Stomach smooth muscle (tissue), 2 donors: ENCODE measurements around the gene NEK7.

ENCODE experiments used
- H3K27ac ChIP-seq: one replicate; pipeline ENCODE4 v1.7.0; 2013; ENCODE audit warnings: mild to moderate bottlenecking, low read length, inconsistent platforms
- H3K27me3 ChIP-seq, 2 donors: one replicate each; pipeline ENCODE4 v1.7.0; 2013; ENCODE audit warnings: low read length in 2 of 2; ENCODE audit not compliant: insufficient read depth in 2 of 2, control insufficient read depth in 1 of 2
- H3K36me3 ChIP-seq, 2 donors: one replicate each; pipeline ENCODE4 v1.7.0; 2013; ENCODE audit warnings: low read length in 2 of 2; ENCODE audit not compliant: control insufficient read depth in 2 of 2, insufficient read depth in 2 of 2
- H3K4me1 ChIP-seq: one replicate; pipeline ENCODE4 v1.7.0; 2013; ENCODE audit warnings: low read length; ENCODE audit not compliant: control insufficient read depth, insufficient read depth
- H3K4me3 ChIP-seq, 2 donors: one replicate each; pipeline ENCODE4 v1.7.0; 2013; ENCODE audit warnings: low read length in 2 of 2
- H3K9ac ChIP-seq, 2 donors: one replicate each; pipeline ENCODE4 v1.7.0; 2013; ENCODE audit warnings: low read length in 2 of 2, mild to moderate bottlenecking in 1 of 2
- H3K9me3 ChIP-seq, 2 donors: one replicate each; pipeline ENCODE4 v1.7.0; 2013; ENCODE audit warnings: low read length in 2 of 2; ENCODE audit not compliant: control insufficient read depth in 2 of 2
- donor health status: healthy.
- donor health status: Pancreatic carcinoma.

The NEK7 gene

GRCh38 chr1:198255784-198256183 lies 99.0 kb downstream of the NEK7 start:
- H3K9ac ChIP-seq, result no peak overlapping the region
- H3K9me3 ChIP-seq, result no peaks in the 10 kb centered on the region
- no peaks in the 10 kb centered on the region for H3K4me1 ChIP-seq
- H3K27me3 ChIP-seq, result no peaks in the 10 kb centered on the region
- H3K36me3 ChIP-seq, result peaks cover 0 to 2% of the 10 kb centered on the region in 2 donors
- H3K27ac ChIP-seq, result no peak overlapping the region
- no peak overlapping the region for H3K4me3 ChIP-seq

DNA sequence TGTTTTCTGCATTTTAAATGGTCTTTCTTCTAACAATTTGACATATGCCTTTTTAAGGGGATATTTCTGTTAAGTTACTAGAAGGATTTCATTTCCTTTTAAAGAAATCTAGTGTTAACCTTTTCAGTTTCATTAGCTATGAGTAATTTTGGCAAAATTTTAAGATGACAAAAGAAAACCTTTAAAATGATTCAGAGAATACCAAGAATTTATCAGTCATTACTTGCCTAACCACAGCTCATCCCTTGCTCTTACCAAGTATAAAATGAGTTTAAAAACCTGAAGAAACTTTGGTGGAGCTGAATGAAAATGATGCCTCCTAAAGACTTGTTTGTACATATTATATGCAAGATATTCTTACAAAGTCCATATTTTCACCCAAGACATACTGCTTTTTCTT lies 101.7 kb downstream of the NEK7 start:
- no peaks in the 10 kb centered on the region for H3K4me1 ChIP-seq
- H3K36me3 ChIP-seq, result peaks cover 0 to 2% of the 10 kb centered on the region in 2 donors
- H3K27me3 ChIP-seq, result no peaks in the 10 kb centered on the region
- no peak overlapping the region for H3K27ac ChIP-seq
- no peak overlapping the region for H3K4me3 ChIP-seq
- H3K9ac ChIP-seq, result no peak overlapping the region
- H3K9me3 ChIP-seq, result no peaks in the 10 kb centered on the region

DNA sequence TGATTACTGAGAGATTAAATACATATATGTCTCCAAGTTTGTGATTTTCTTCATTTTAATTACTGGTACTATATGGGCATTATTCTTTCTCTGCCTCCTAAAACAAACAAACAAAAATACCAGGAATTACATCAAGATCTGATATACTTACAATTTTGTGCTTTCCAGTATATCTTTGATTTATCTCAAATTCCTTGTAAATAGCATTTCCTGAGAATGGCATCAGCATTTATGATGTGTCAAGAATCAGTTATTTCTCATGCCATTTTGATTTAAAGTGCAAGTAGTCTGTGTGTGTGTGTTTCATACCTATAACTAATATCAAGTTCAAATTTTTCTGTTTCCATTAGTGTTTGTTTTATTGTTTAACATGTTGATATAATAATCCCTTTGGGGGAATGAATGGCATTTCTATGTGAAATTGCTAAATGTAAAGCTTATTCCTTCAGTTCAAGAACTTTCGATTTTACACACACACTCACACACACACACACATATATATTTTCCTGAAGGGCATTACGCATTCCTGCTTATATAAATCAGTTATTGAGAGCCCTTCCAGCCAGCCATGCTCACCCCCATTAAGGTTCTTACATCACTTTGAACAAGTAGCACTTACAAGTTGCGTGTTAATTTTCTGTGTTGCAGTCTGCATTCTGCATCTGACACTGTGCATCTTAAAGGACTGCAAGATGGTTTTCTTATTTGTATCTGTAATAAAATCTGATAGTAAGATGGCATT lies 102.7 kb downstream of the NEK7 start:
- peaks cover 0 to 2% of the 10 kb centered on the region in 2 donors for H3K36me3 ChIP-seq
- H3K27me3 ChIP-seq, result no peaks in the 10 kb centered on the region
- H3K27ac ChIP-seq, result no peak overlapping the region
- H3K9me3 ChIP-seq, result no peaks in the 10 kb centered on the region
- no peaks in the 10 kb centered on the region for H3K4me1 ChIP-seq
- no peak overlapping the region for H3K9ac ChIP-seq
- no peak overlapping the region for H3K4me3 ChIP-seq

GRCh38 chr1:198261886-198262285 lies 105.1 kb downstream of the NEK7 start:
- Histone ChIP-seq H3K36me3 (no peaks in the 10 kb centered on the region), H3K27ac (no peak overlapping the region), H3K9ac (no peak overlapping the region), H3K4me3 (no peak overlapping the region), H3K9me3 (no peaks in the 10 kb centered on the region), H3K4me1 (no peaks in the 10 kb centered on the region), H3K27me3 (no peaks in the 10 kb centered on the region)

GRCh38 chr1:198263186-198263585 lies 106.4 kb downstream of the NEK7 start:
- no peaks in the 10 kb centered on the region for H3K36me3 ChIP-seq
- no peaks in the 10 kb centered on the region for H3K27me3 ChIP-seq
- H3K4me1 ChIP-seq, result no peaks in the 10 kb centered on the region
- no peak overlapping the region for H3K9ac ChIP-seq
- no peak overlapping the region for H3K4me3 ChIP-seq
- H3K9me3 ChIP-seq, result no peaks in the 10 kb centered on the region
- no peak overlapping the region for H3K27ac ChIP-seq

DNA sequence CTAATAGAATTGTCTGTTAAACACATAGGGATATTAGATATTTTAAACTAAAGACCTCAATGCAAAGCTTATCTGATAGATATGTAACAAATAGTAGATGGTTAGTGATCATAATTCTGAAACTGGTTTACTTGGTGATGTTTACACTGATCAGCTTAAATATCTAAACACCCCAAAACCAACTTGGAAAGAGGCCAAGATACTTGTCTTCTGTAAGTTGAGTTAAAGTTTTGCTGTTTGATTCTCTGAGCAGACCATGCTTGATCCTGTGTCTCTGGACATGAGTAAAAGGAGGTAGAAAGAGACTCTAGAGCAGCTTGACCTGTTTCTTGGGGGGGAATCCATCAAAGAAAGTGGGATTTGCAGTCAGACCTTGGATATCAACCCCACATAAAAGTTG lies 107.5 kb downstream of the NEK7 start:
- no peak overlapping the region for H3K27ac ChIP-seq
- H3K4me1 ChIP-seq, result no peaks in the 10 kb centered on the region
- no peak overlapping the region for H3K9ac ChIP-seq
- H3K27me3 ChIP-seq, result no peaks in the 10 kb centered on the region
- no peaks in the 10 kb centered on the region for H3K9me3 ChIP-seq
- H3K36me3 ChIP-seq, result no peaks in the 10 kb centered on the region
- no peak overlapping the region for H3K4me3 ChIP-seq

- no peaks in the 10 kb centered on the region for H3K9me3 ChIP-seq
- no peak overlapping the region for H3K9ac ChIP-seq
- H3K27ac ChIP-seq, result no peak overlapping the region
- H3K4me3 ChIP-seq, result no peak overlapping the region
- no peaks in the 10 kb centered on the region for H3K36me3 ChIP-seq
- no peaks in the 10 kb centered on the region for H3K4me1 ChIP-seq
- H3K27me3 ChIP-seq, result no peaks in the 10 kb centered on the region
Measured at GRCh38 chr1:198265073-198265661, 108.4 kb downstream of the NEK7 start.

GRCh38 chr1:198267056-198267455 lies 110.3 kb downstream of the NEK7 start:
- H3K4me1 ChIP-seq, result no peaks in the 10 kb centered on the region
- H3K9ac ChIP-seq, result no peak overlapping the region
- no peaks in the 10 kb centered on the region for H3K27me3 ChIP-seq
- H3K27ac ChIP-seq, result no peak overlapping the region
- no peaks in the 10 kb centered on the region for H3K36me3 ChIP-seq
- H3K9me3 ChIP-seq, result no peaks in the 10 kb centered on the region
- H3K4me3 ChIP-seq, result no peak overlapping the region

DNA sequence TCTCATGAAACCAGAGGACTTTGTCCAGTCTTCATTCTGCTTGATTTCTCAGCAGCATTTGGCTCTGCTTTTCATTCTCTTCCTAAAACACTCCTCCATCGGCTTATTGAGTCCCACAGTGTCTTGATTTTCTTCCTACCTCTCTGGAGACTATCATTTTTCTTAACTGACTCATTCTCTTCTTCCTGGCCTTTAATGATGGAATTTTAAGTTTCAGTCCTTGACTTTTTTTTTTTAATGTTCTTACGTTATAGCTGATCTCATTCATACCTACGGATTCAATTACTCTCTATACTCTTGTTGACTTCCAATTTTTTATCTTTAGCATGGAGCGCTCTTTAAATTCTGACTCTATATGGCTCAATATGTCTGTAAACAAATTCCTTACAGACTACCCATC lies 111.1 kb downstream of the NEK7 start:
- H3K36me3 ChIP-seq, result no peaks in the 10 kb centered on the region
- H3K27ac ChIP-seq, result no peak overlapping the region
- H3K4me3 ChIP-seq, result no peak overlapping the region
- H3K9me3 ChIP-seq, result no peaks in the 10 kb centered on the region
- H3K27me3 ChIP-seq, result no peaks in the 10 kb centered on the region
- no peaks in the 10 kb centered on the region for H3K4me1 ChIP-seq
- H3K9ac ChIP-seq, result no peak overlapping the region

DNA sequence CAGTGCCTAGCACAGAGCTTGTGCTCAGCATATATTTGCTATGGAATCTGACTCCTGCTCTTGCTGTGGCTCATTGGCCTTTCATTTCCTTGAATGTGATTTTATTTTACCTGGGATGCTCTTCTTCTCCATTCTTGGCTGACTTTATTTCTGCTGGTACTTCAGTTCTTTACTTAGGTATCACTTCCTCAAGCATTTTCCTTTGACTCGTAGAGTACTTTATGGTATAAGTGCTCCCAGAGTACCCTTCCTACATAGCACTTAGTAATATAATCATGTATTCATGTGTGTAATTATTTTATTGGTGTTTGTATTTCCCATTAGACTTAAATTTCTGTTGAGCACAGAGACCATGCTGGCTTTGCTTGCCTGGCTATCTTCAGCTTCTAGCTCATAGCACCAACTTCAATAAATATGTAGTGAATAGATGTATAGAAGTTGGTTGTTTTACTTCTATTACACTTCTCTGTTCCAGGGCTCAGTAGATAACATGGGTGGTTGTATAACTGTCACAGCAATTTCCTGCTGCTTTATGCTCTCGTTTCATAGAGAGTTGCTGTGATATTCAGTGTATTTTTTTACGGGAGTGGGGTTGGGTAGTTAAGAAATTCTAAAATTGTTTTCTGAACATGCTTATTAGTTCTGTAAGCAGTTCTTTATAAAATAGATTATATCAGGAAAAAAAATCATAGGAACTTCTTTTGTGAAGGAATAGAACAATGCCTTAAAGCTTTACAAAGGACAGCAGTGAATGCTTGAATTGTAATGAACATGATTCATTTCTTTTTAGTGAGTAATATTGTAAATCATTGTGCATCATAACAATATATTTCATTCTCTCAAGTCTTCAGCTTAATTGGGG lies 112.2 kb downstream of the NEK7 start:
- Histone ChIP-seq H3K27me3 (no peaks in the 10 kb centered on the region), H3K36me3 (no peaks in the 10 kb centered on the region), H3K4me3 (no peak overlapping the region), H3K9me3 (no peaks in the 10 kb centered on the region), H3K9ac (no peak overlapping the region), H3K27ac (no peak overlapping the region), H3K4me1 (no peaks in the 10 kb centered on the region)

DNA sequence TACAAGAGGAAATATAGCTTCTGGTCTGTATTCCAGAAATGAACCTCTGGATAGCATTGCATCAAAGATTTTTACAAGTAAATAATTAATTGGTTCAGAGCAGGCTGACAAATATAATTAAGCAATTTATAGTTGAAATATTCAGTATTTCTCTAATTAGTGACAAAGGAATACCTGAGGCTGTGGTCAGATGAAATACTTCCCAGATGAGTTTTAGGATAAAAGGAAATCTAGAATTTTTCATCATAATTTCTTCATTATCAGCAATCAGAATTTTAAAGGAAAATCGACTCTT lies 112.8 kb downstream of the NEK7 start:
- Histone ChIP-seq H3K4me1 (no peaks in the 10 kb centered on the region), H3K9ac (no peak overlapping the region), H3K27ac (no peak overlapping the region), H3K9me3 (no peaks in the 10 kb centered on the region), H3K27me3 (no peaks in the 10 kb centered on the region), H3K36me3 (no peaks in the 10 kb centered on the region), H3K4me3 (no peak overlapping the region)
